ENCODE measurements around the gene WRAP73.

DNA sequence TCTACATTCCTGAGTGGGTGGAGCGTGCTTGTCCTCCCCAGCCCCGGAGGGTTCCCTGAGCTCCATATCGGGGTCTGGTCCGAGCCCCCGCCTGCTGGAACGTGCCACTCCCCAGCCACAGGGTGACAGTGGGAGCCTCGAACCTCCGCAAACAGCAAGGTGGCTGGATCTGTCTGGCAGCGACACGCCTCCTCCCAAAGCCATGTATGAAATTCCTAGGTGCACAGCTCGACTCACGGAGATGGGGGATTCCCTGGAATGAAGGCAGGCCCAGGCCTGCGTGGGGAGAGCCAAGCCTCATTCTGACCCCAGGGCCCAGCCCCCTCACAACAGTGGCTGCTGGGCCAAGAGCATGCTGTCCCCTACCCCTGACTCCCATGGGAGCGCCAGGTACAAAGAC is 35.3 kb upstream of the WRAP73 start:
- TF ChIP-seq, protein P1, sequence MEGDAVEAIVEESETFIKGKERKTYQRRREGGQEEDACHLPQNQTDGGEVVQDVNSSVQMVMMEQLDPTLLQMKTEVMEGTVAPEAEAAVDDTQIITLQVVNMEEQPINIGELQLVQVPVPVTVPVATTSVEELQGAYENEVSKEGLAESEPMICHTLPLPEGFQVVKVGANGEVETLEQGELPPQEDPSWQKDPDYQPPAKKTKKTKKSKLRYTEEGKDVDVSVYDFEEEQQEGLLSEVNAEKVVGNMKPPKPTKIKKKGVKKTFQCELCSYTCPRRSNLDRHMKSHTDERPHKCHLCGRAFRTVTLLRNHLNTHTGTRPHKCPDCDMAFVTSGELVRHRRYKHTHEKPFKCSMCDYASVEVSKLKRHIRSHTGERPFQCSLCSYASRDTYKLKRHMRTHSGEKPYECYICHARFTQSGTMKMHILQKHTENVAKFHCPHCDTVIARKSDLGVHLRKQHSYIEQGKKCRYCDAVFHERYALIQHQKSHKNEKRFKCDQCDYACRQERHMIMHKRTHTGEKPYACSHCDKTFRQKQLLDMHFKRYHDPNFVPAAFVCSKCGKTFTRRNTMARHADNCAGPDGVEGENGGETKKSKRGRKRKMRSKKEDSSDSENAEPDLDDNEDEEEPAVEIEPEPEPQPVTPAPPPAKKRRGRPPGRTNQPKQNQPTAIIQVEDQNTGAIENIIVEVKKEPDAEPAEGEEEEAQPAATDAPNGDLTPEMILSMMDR (IDR thresholded peaks at IDR 0.05) = no peak
- no peak for TF ChIP-seq POLR2A (IDR thresholded peaks at IDR 0.05)
- no peak for TF ChIP-seq POLR2AphosphoS5 (IDR thresholded peaks at IDR 0.05)

All from transverse colon (tissue), 4 donors.